Activated T-cell treated with anti-CD3 and anti-CD28 coated beads, Interleukin-2, amount 50 U/mL, for 48 hours (primary cell): ENCODE data around the gene C1orf87.

Source experiments
- DNase-seq, 2 experiments: peaks; one replicate each; pipeline ENCODE4 v3.0.0-alpha.2; 2020

The C1orf87 gene

GRCh38 chr1:59945790-59946189, 127.8 kb downstream of the C1orf87 start:
- no peak for DNase-seq
